B cell (primary cell): ENCODE measurements around the gene EPM2A. TPM values are rescaled to one million over a fixed set of nuclear protein-coding genes. Genes with fewer than 3 reads are reported as not detected.

Experiments
- ATAC-seq: fragments of 200-7000 bp; cut with Tn5 transposase; one replicate; pipeline ENCODE4 v1.10.0; 2021; ENCODE audit warnings: low read depth, mild to moderate bottlenecking, moderate number of reproducible peaks, moderate library complexity
- CTCF ChIA-PET: fragments of 350-600 bp; sonication (Branson Sonifier 250); formaldehyde crosslinking; loops from one replicate; lab custom pipeline; 2021; ENCODE audit warnings: antibody characterized with exemption, inconsistent platforms; lab: Charles Lee
- POLR2A ChIA-PET: fragments of 350-600 bp; sonication (Branson Sonifier 250); formaldehyde crosslinking; loops from one replicate; lab custom pipeline; 2021; ENCODE audit warnings: antibody characterized with exemption; lab: Charles Lee
- DNase-seq: peaks from one replicate; pipeline ENCODE4 v3.0.0; 2013
- H2AFZ ChIP-seq: 2 replicates; pipeline ENCODE4 v1.6.1; 2012; ENCODE audit warnings: mild to moderate bottlenecking, low read depth, low read length; ENCODE audit not compliant: insufficient read depth, poor library complexity, severe bottlenecking
- H3K27ac ChIP-seq, 2 donors: 1 replicate in 1 of 2; 2 replicates in 1 of 2; pipeline ENCODE4 v1.5.1; 2012 to 2013; ENCODE audit warnings: low read length in 2 of 2, mild to moderate bottlenecking in 2 of 2, moderate library complexity in 1 of 2
- H3K27me3 ChIP-seq, 4 experiments: fragments of 200-600 bp in 1 of 4; sonication (generic) in 1 of 4; replicated peaks in 1 of 4; 1 replicate in 2 of 4; 2 replicates in 2 of 4; pipeline versions ENCODE4 v1.6.1 to v1.7.0; 2013 to 2016; ENCODE audit warnings: low read length in 3 of 4, mild to moderate bottlenecking in 2 of 4, mixed read lengths in 1 of 4, moderate library complexity in 1 of 4; ENCODE audit not compliant: insufficient read depth in 4 of 4, control insufficient read depth in 3 of 4; ENCODE audit errors: control extremely low read depth in 1 of 4
- H3K36me3 ChIP-seq, 2 experiments: replicated peaks in 1 of 2; 1 replicate in 1 of 2; 2 replicates in 1 of 2; pipeline versions ENCODE4 v1.6.1 to v1.7.1; 2013; ENCODE audit warnings: low read length in 1 of 2; ENCODE audit not compliant: insufficient read depth in 2 of 2, control insufficient read depth in 1 of 2; ENCODE audit errors: control extremely low read depth in 1 of 2, extremely low read depth in 1 of 2
- H3K4me1 ChIP-seq, 2 donors: fragments of 200-600 bp in 1 of 2; sonication (generic) in 1 of 2; 1 replicate in 1 of 2; 2 replicates in 1 of 2; pipeline versions ENCODE4 v1.5.1 to v1.6.1; 2013 to 2017; ENCODE audit warnings: low read length in 2 of 2; ENCODE audit not compliant: control insufficient read depth in 2 of 2, insufficient read depth in 2 of 2
- H3K4me2 ChIP-seq: replicated peaks from 2 replicates; pipeline ENCODE3; 2012; ENCODE audit warnings: mild to moderate bottlenecking, low read depth, low read length; ENCODE audit not compliant: poor library complexity, severe bottlenecking
- H3K4me3 ChIP-seq, 5 experiments: fragments of 200-600 bp in 1 of 5; sonication (generic) in 1 of 5; 1 replicate in 3 of 5; 2 replicates in 2 of 5; pipeline versions ENCODE4 v1.5.1 to v1.7.0; 2011 to 2016; ENCODE audit warnings: low read length in 4 of 5, mild to moderate bottlenecking in 4 of 5, low read depth in 2 of 5, control low read depth in 1 of 5, moderate library complexity in 1 of 5; ENCODE audit not compliant: insufficient read depth in 1 of 5; ENCODE audit errors: control extremely low read depth in 1 of 5, extremely low read depth in 1 of 5
- H3K79me2 ChIP-seq: fragments of 200-600 bp; sonication (generic); one replicate; pipeline ENCODE4 v1.6.0; 2016; ENCODE audit warnings: low read length; ENCODE audit not compliant: control insufficient read depth, insufficient read depth
- H3K9ac ChIP-seq: fragments of 200-600 bp; sonication (generic); 2 replicates; pipeline ENCODE4 v1.6.1; 2017; ENCODE audit warnings: mild to moderate bottlenecking, low read length, moderate library complexity
- H3K9me3 ChIP-seq, 3 donors: one replicate each; pipeline versions ENCODE4 v1.6.1 to v1.7.1; 2013; ENCODE audit warnings: low read length in 2 of 3; ENCODE audit not compliant: control insufficient read depth in 2 of 3, insufficient read depth in 1 of 3; ENCODE audit errors: control extremely low read depth in 1 of 3
- H4K20me1 ChIP-seq: 2 replicates; pipeline ENCODE4 v1.6.0; 2012; ENCODE audit warnings: mild to moderate bottlenecking, low read length; ENCODE audit not compliant: insufficient read depth, control insufficient read depth, poor library complexity, severe bottlenecking
- H3K27ac Mint-ChIP-seq: one replicate; pipeline ENCODE4 v1.8.0; 2021; ENCODE audit warnings: mixed read lengths
- H3K27me3 Mint-ChIP-seq: one replicate; pipeline ENCODE4 v1.8.0; 2021; ENCODE audit warnings: mixed read lengths
- H3K4me1 Mint-ChIP-seq: one replicate; pipeline ENCODE4 v1.8.0; 2021; ENCODE audit warnings: mixed read lengths
- H3K4me3 Mint-ChIP-seq: one replicate; pipeline ENCODE4 v1.8.0; 2021; ENCODE audit warnings: mixed read lengths
- H3K9me3 Mint-ChIP-seq: one replicate; pipeline ENCODE4 v1.8.0; 2022; ENCODE audit warnings: mixed read lengths; ENCODE audit not compliant: insufficient read depth
- EZH2 ChIP-seq: IDR thresholded peaks from 2 replicates; pipeline ENCODE4 v1.6.1; 2012; ENCODE audit warnings: borderline replicate concordance, low read depth, mild to moderate bottlenecking, moderate library complexity, low read length; ENCODE audit not compliant: insufficient read depth, poor library complexity, severe bottlenecking
- WGBS: methylation state at CpG from one replicate; pipeline ENCODE4 v1.1.5; 2013; ENCODE audit warnings: missing lambda C conversion rate; ENCODE audit not compliant: insufficient coverage; 5-methylcytosine and 5-hydroxymethylcytosine counted together
- intact Hi-C: fragments of 100-400 bp; cut with micrococcal nuclease; formaldehyde crosslinking; loops from one replicate; pipeline ENCODE4 v1.10.0; 2022
- polyA plus RNA-seq: library from polyadenylated mRNA; depleted of rRNA; stranded (reverse); fragments of >200 nt; gene quantifications from 2 replicates; pipeline ENCODE4 v1.2.3, GENCODE V29; 2012
- total RNA-seq, 2 donors: library from RNA; stranded (reverse); fragments of 120-200 nt in 1 of 2; gene quantifications; 1 replicate in 1 of 2; 2 replicates in 1 of 2; pipeline versions ENCODE4 v1.2.3 to v1.2.4, GENCODE V29; 2013 to 2022
- TF ChIP-seq, protein P1 (sequence below): fragments of 200-600 bp; IDR thresholded peaks from one replicate; pipeline ENCODE4 v1.8.0; 2022; ENCODE audit warnings: antibody characterized with exemption, mild to moderate bottlenecking

Gene EPM2A
- total and polyA plus RNA-seq, 2 donors (not counting 1 experiment from before 2014, with no cell fraction given) = 6.2 to 17.0 TPM

DNA sequence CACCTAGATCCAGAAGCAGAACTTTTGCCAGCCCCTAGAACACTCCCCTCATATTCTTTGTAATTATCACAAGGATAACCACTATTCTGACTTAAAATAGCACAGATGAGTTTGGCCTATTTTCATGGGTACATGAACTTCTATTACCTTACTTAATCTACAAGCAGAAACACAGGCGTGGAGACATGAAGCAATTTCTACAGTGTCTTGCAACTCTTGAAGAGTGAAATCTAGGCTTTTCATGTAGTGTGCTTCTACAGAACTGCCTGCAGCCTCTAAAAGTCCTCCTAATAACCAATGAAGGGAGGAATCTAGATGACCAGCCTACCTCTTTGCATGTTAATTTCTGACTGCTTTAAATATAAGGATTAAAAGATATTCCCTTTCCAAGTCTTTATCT, 82.7 kb downstream of the EPM2A start:
- Mint-ChIP-seq H3K4me1 (no peaks in the 10 kb centered on the region), H3K4me3 (no peak overlapping the region), H3K27ac (no peak overlapping the region), H3K9me3 (no peaks in the 10 kb centered on the region), H3K27me3 (no peaks in the 10 kb centered on the region)
- WGBS = no CpG with 5 or more reads among the region's 1 CpG
- no peak overlapping the region for H3K4me2 ChIP-seq
- intact Hi-C loops = no loop called here
- no peak for DNase-seq
- no peak for ATAC-seq
- TF ChIP-seq, protein P1, sequence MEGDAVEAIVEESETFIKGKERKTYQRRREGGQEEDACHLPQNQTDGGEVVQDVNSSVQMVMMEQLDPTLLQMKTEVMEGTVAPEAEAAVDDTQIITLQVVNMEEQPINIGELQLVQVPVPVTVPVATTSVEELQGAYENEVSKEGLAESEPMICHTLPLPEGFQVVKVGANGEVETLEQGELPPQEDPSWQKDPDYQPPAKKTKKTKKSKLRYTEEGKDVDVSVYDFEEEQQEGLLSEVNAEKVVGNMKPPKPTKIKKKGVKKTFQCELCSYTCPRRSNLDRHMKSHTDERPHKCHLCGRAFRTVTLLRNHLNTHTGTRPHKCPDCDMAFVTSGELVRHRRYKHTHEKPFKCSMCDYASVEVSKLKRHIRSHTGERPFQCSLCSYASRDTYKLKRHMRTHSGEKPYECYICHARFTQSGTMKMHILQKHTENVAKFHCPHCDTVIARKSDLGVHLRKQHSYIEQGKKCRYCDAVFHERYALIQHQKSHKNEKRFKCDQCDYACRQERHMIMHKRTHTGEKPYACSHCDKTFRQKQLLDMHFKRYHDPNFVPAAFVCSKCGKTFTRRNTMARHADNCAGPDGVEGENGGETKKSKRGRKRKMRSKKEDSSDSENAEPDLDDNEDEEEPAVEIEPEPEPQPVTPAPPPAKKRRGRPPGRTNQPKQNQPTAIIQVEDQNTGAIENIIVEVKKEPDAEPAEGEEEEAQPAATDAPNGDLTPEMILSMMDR = no peak
- no peak for TF ChIP-seq EZH2
- ChIA-PET POLR2A (no interaction called here), CTCF (no interaction called here)
- H2AFZ ChIP-seq = no peak overlapping the region
- no peaks in the 10 kb centered on the region for H3K4me1 ChIP-seq
- H3K4me3 ChIP-seq = no peak overlapping the region
- H4K20me1 ChIP-seq = no peaks in the 10 kb centered on the region
- H3K9ac ChIP-seq = no peak overlapping the region
- H3K36me3 ChIP-seq = no peaks in the 10 kb centered on the region
- no peaks in the 10 kb centered on the region for H3K79me2 ChIP-seq
- no peaks in the 10 kb centered on the region for H3K27me3 ChIP-seq
- H3K9me3 ChIP-seq = no peaks in the 10 kb centered on the region
- no peak overlapping the region for H3K27ac ChIP-seq

DNA sequence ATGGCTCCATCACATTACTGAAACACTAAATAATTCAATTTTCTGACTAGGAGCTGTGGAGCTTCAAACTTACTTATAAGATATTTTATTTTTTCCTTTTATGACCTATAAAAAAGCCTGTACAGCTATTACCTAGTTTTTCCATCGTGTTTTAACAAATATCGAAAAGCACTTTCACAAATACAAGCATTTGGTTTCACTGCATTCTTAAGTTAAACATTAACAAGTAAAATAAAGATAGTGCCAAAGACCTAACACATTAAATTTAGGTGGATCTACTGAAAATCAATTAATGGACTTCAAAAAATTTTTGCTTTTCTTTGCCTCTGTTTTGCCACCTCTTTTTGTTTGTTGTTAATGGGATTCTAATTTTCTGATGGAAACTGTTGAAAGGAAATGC, 83.3 kb downstream of the EPM2A start:
- Histone ChIP-seq H3K36me3 (no peaks in the 10 kb centered on the region), H3K9me3 (no peaks in the 10 kb centered on the region), H2AFZ (no peak overlapping the region), H3K4me2 (no peak overlapping the region), H3K79me2 (no peaks in the 10 kb centered on the region), H3K9ac (no peak overlapping the region), H3K4me3 (no peak overlapping the region), H4K20me1 (no peaks in the 10 kb centered on the region), H3K27me3 (no peaks in the 10 kb centered on the region), H3K27ac (no peak overlapping the region), H3K4me1 (no peaks in the 10 kb centered on the region)
- DNase-seq (no peak), ATAC-seq (no peak)
- no peak for TF ChIP-seq EZH2
- TF ChIP-seq, protein P1 = no peak
- no peak overlapping the region for H3K4me3 Mint-ChIP-seq
- no peaks in the 10 kb centered on the region for H3K27me3 Mint-ChIP-seq
- H3K4me1 Mint-ChIP-seq = peaks cover 1% of the 10 kb centered on the region
- ChIA-PET CTCF (no interaction called here), POLR2A (no interaction called here)
- intact Hi-C loops = no loop called here
- WGBS = no CpG with 5 or more reads among the region's 2 CpGs
- no peak overlapping the region for H3K27ac Mint-ChIP-seq
- H3K9me3 Mint-ChIP-seq = no peaks in the 10 kb centered on the region
